Body of pancreas (tissue), 4 donors: ENCODE measurements around the gene KIF1A. TPM values are rescaled to one million over a fixed set of nuclear protein-coding genes. Genes with fewer than 3 reads are reported as not detected.

Source experiments
- ATAC-seq: fragments of 150-250 bp; one replicate; pipeline ENCODE4 v1.9.1; 2016
- DNase-seq, 4 donors: peaks; one replicate each; pipeline ENCODE4 v3.0.0-alpha.2; 2019
- H3K27ac ChIP-seq, 4 donors: fragments of 200-600 bp; sonication (generic); 1 replicate in 3 of 4; 2 replicates in 1 of 4; pipeline versions ENCODE4 v1.5.1 to v1.6.1; 2016 to 2019; ENCODE audit warnings: mild to moderate bottlenecking in 1 of 4, mixed read lengths in 1 of 4, moderate library complexity in 1 of 4
- H3K27me3 ChIP-seq, 2 donors: fragments of 200-600 bp; sonication (generic); one replicate each; pipeline ENCODE4 v1.6.0; 2016; ENCODE audit warnings: mild to moderate bottlenecking in 1 of 2
- H3K36me3 ChIP-seq, 2 donors: fragments of 200-600 bp; sonication (generic); replicated peaks in 1 of 2; 2 replicates each; pipeline ENCODE4 v1.5.1; 2016; ENCODE audit warnings: low read depth in 2 of 2; ENCODE audit not compliant: insufficient read depth in 1 of 2
- H3K4me1 ChIP-seq: fragments of 200-600 bp; sonication (generic); one replicate; pipeline ENCODE4 v1.6.0; 2016
- H3K4me3 ChIP-seq, 2 donors: fragments of 200-600 bp; sonication (generic); 1 replicate in 1 of 2; 2 replicates in 1 of 2; pipeline ENCODE4 v1.5.1; 2016 to 2019
- H3K9me3 ChIP-seq, 3 donors: fragments of 200-600 bp; sonication (generic); 1 replicate in 2 of 3; 2 replicates in 1 of 3; pipeline ENCODE4 v1.5.1; 2016
- CTCF ChIP-seq, 7 experiments: fragments of 450-650 bp in 4 of 7; fragments of 200-600 bp in 3 of 7; sonication (generic) in 3 of 7; IDR thresholded peaks; one replicate each; pipeline ENCODE4 v1.5.1; 2016 to 2019; ENCODE audit warnings: antibody characterized with exemption in 7 of 7
- POLR2A ChIP-seq, 3 donors: fragments of 450-650 bp; IDR thresholded peaks; one replicate each; pipeline ENCODE4 v1.6.1; 2016; ENCODE audit warnings: antibody characterized with exemption in 3 of 3, mild to moderate bottlenecking in 2 of 3
- WGBS, 2 donors: methylation state at CpG; one replicate each; pipeline ENCODE4 v1.1.5; 2017; 5-methylcytosine and 5-hydroxymethylcytosine counted together
- intact Hi-C: fragments of 100-400 bp; cut with DNase I; formaldehyde crosslinking; loops from one replicate; pipeline ENCODE4 v1.15.1; 2023
- total RNA-seq, 2 donors: library from RNA; depleted of rRNA; stranded (reverse); fragments of >200 nt; gene quantifications; one replicate each; pipeline ENCODE4 v1.1.0, GENCODE V29; 2016

KIF1A gene
- total RNA-seq, 2 donors from 2014 or later, result 51.9 to 79.1 TPM

GRCh38 chr2:240857039-240858008, 37.3 kb upstream of the KIF1A start:
- Histone ChIP-seq H3K4me3 (no peak overlapping the region), H3K36me3 (no peaks in the 10 kb centered on the region), H3K9me3 (no peaks in the 10 kb centered on the region), H3K27ac (peak overlapping the region in 3 of 4 donors; percentile 15 to 44 (median 23)), H3K27me3 (no peaks in the 10 kb centered on the region), H3K4me1 (peaks cover 13% of the 10 kb centered on the region)
- ATAC-seq (peak; percentile 85), DNase-seq (peak; percentile 53 to 82 (median 76))
- intact Hi-C loops, result no loop called here
- WGBS, 2 donors, result 46 to 71% methylated on average over 13 to 21 of the region's 21 CpGs
- TF ChIP-seq POLR2A (IDR thresholded peaks at IDR 0.05) (no peak), CTCF (IDR thresholded peaks at IDR 0.05) (no peak)

GRCh38 chr2:240856151-240856980, 36.3 kb upstream of the KIF1A start:
- Histone ChIP-seq H3K4me3 (no peak overlapping the region), H3K27ac (no peak overlapping the region), H3K4me1 (peaks cover 13% of the 10 kb centered on the region), H3K27me3 (no peaks in the 10 kb centered on the region), H3K9me3 (no peaks in the 10 kb centered on the region), H3K36me3 (no peaks in the 10 kb centered on the region)
- intact Hi-C loops, result no loop called here
- DNase-seq, result no peak
- WGBS, 2 donors, result 80 to 88% methylated on average over 7 to 18 of the region's 21 CpGs
- TF ChIP-seq POLR2A (IDR thresholded peaks at IDR 0.05) (no peak), CTCF (IDR thresholded peaks at IDR 0.05) (peak in 1 of 7 experiments; percentile 6)
- no peak for ATAC-seq

- WGBS, 2 donors, result 96 to 100% methylated on average over 4 to 7 of the region's 8 CpGs
- Histone ChIP-seq H3K9me3 (no peaks in the 10 kb centered on the region), H3K27ac (no peak overlapping the region), H3K27me3 (no peaks in the 10 kb centered on the region), H3K4me1 (peaks cover 13% of the 10 kb centered on the region), H3K4me3 (no peak overlapping the region), H3K36me3 (no peaks in the 10 kb centered on the region)
- DNase-seq (no peak), ATAC-seq (no peak)
- intact Hi-C loops, result no loop called here
- TF ChIP-seq POLR2A (IDR thresholded peaks at IDR 0.05) (no peak), CTCF (IDR thresholded peaks at IDR 0.05) (no peak)
These were observed 35.7 kb upstream of the KIF1A start for GRCh38 chr2:240855670-240856069.

- no peak overlapping the region for H3K4me3 ChIP-seq
- ATAC-seq (no peak), DNase-seq (no peak)
- H3K9me3 ChIP-seq, result no peaks in the 10 kb centered on the region
- 63 to 77% methylated on average over 4 to 15 of the region's 15 CpGs for WGBS, 2 donors
- no peaks in the 10 kb centered on the region for H3K36me3 ChIP-seq
- TF ChIP-seq POLR2A (IDR thresholded peaks at IDR 0.05), result no peak
- H3K27ac ChIP-seq, result no peak overlapping the region
- no peaks in the 10 kb centered on the region for H3K27me3 ChIP-seq
- H3K4me1 ChIP-seq, result peaks cover 13% of the 10 kb centered on the region
- intact Hi-C loops, result no loop called here
These were observed 32.8 kb upstream of the KIF1A start for GRCh38 chr2:240852671-240853314.
